OCI-LY3 (cell line): ENCODE measurements around the gene FAM53C.

Experiments used
- EZH2phosphoT487 ChIP-seq: fragments of 200-600 bp; shearing (Covaris generic); IDR thresholded peaks from 2 replicates; pipeline ENCODE4 v1.6.1; 2018; ENCODE audit warnings: antibody characterized with exemption, mixed run types, low read depth
- TF ChIP-seq, protein P1 (sequence below): fragments of 200-600, 300-600 bp; sonication (generic); IDR thresholded peaks from 2 replicates; pipeline ENCODE4 v1.5.1; 2014; ENCODE audit warnings: antibody characterized with exemption, low read length, low read depth

GRCh38 chr5:138336952-138337684, 948 bp upstream of the FAM53C start:
- TF ChIP-seq, protein P1, sequence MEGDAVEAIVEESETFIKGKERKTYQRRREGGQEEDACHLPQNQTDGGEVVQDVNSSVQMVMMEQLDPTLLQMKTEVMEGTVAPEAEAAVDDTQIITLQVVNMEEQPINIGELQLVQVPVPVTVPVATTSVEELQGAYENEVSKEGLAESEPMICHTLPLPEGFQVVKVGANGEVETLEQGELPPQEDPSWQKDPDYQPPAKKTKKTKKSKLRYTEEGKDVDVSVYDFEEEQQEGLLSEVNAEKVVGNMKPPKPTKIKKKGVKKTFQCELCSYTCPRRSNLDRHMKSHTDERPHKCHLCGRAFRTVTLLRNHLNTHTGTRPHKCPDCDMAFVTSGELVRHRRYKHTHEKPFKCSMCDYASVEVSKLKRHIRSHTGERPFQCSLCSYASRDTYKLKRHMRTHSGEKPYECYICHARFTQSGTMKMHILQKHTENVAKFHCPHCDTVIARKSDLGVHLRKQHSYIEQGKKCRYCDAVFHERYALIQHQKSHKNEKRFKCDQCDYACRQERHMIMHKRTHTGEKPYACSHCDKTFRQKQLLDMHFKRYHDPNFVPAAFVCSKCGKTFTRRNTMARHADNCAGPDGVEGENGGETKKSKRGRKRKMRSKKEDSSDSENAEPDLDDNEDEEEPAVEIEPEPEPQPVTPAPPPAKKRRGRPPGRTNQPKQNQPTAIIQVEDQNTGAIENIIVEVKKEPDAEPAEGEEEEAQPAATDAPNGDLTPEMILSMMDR: no peak
- no peak for TF ChIP-seq EZH2phosphoT487
